ENCODE data around the gene CCSER2. TPM values are rescaled to one million over a fixed set of nuclear protein-coding genes. Genes with fewer than 3 reads are reported as not detected.

CCSER2 gene
- total RNA-seq, 1 experiment from 2014 or later: 28.9 TPM

DNA sequence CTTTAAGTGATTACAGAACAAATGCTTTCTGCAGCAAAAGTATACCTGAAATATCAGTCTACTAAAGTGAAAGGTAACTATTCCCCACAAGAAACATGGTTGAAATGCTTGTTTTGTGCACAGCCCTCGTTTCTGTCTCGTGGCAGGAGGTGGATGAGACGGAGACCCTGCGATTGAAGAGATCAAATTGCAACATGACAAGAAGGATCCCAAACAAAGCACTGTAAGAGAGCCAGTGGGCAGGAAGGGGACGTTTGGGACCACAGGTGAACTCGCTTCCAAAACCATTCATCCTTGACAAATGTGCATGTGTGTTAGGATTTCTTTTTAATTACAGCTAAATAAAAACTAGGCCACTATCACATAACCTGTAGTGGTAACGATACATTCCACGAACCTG, 192.6 kb downstream of the CCSER2 start (continued):
- no peak for TF ChIP-seq SP1 (IDR thresholded peaks at IDR 0.05; ENCODE audit: low read depth)
- TF ChIP-seq EZH2 (IDR thresholded peaks at IDR 0.05): no peak
- TF ChIP-seq, protein P1, sequence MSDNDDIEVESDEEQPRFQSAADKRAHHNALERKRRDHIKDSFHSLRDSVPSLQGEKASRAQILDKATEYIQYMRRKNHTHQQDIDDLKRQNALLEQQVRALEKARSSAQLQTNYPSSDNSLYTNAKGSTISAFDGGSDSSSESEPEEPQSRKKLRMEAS (IDR thresholded peaks at IDR 0.05): no peak
- TF ChIP-seq POLR2A (IDR thresholded peaks at IDR 0.05; ENCODE audit: borderline replicate concordance, extremely low read depth, insufficient read depth, insufficient read length): no peak
- TF ChIP-seq FOSL1 (IDR thresholded peaks at IDR 0.05; ENCODE audit: low read depth): no peak

DNA sequence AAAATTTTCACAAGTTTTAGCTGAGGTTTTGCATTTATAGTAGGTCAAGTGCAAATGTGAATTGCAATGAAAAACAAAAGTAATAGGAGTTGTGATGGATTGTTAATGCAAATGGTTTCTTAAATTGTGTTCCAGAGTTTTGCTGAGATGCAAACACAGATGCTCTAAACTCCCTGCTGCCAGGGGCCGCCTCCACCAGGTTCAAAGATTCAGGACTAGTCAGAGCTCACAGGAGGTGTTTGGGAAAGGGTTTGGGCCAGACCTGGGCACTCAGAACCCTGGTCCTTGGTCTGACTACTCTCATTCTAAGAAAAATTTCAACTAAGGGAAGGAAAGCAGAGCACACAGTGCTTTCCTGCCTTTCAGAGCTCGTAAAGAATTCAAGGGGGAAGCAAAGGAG, 193.1 kb downstream of the CCSER2 start:
- intact Hi-C loops (cut with micrococcal nuclease): no loop called here
- ChIA-PET CTCF (no interaction called here), RAD21 (ENCODE audit: low non-redundant PET in 1 of 2, low total read pairs in 2 of 2, uncharacterized antibody in 2 of 2, unreplicated experiment in 2 of 2) (no interaction called here), POLR2A (no interaction called here)
- H3K9ac ChIP-seq (ENCODE audit: low read length): no peak overlapping the region
- no peaks in the 10 kb centered on the region for H3K9me3 ChIP-seq (ENCODE audit: control insufficient read depth in 1 of 2, insufficient read depth in 1 of 2, low read depth in 1 of 2, low read length in 2 of 2)
- no TSS peak for BruUV-seq (replicated peaks)
- no peaks in the 10 kb centered on the region; the same call in 1 of the 2 replicates for H4K20me1 ChIP-seq (ENCODE audit: insufficient read depth)
- no peak overlapping the region for H3K4me2 ChIP-seq (ENCODE audit: low read length)
- H3K27ac ChIP-seq (ENCODE audit: low read depth, low read length): no peak overlapping the region
- H3K4me1 ChIP-seq (ENCODE audit: control insufficient read depth in 1 of 2, insufficient read depth in 2 of 2, low read length in 2 of 2): peaks cover 9 to 15% of the 10 kb centered on the region in 2 experiments; a peak in 3 of 4 replicates
- DNase-seq (ENCODE audit: low read depth, low spot score) (no peak), ATAC-seq (no peak)
- no peaks in the 10 kb centered on the region for H3K27me3 ChIP-seq (ENCODE audit: insufficient read depth, low read length)
- TF ChIP-seq CEBPB (IDR thresholded peaks at IDR 0.05; ENCODE audit: low read depth): no peak
- no peak overlapping the region for H2AFZ ChIP-seq (ENCODE audit: low read depth, low read length, poor library complexity, severe bottlenecking)
- no peaks in the 10 kb centered on the region for H3K79me2 ChIP-seq (ENCODE audit: insufficient read depth, low read length)
- H3K4me3 ChIP-seq (replicated peaks in 1 of 2; ENCODE audit: low read depth in 1 of 2, low read length in 2 of 2): no peak overlapping the region
- H3K9me2 ChIP-seq (ENCODE audit: insufficient read depth): no peaks in the 10 kb centered on the region
- H3K36me3 ChIP-seq (ENCODE audit: control insufficient read depth in 1 of 2, insufficient read depth in 2 of 2, low read length in 2 of 2): no peaks in the 10 kb centered on the region

DNA sequence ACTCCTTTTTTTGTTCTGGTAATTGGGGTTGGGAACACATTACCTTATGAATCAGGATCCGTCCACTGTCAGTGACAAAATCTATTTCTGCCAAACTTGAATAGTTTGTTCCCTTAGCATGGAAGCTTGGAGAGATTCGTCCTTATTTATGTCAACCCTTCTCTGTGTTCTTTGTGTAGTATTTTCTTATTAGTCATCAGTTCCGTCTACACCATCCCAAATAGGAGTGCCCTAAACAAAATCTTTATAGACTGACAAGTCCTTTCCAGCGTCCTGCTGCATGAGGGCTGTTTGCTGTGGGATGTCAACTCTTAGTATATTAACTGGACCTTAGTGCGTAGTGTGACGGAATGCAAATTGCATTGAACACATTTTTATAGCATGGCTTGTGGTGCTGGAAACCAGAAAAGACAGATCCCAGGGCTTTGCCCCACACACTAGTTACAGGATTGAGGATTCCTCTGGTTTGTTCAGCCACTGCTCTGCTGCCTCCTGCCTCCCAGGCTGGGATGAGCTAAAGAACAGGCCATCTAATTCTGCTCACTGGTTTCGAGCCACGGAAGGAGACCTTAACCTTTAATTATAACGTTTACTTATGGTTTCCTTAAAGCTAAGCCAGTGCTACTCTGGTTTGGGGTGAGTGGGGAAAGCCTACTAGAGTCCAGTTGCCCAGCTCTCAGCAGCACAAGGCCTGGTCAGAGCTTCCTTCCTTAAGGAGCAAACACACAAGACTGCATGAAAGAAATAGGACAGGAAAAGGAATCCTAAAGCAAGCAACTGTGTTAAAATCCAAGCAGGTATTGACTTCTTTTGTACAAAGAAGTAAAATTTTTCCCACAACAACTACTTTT, 194.4 kb downstream of the CCSER2 start:
- Histone ChIP-seq H3K9me2 (ENCODE audit: insufficient read depth) (no peaks in the 10 kb centered on the region), H3K9ac (ENCODE audit: low read length) (no peak overlapping the region), H3K9me3 (ENCODE audit: control insufficient read depth in 1 of 2, insufficient read depth in 1 of 2, low read depth in 1 of 2, low read length in 2 of 2) (no peaks in the 10 kb centered on the region), H3K27ac (ENCODE audit: low read depth, low read length) (no peak overlapping the region), H3K4me3 (replicated peaks in 1 of 2; ENCODE audit: low read depth in 1 of 2, low read length in 2 of 2) (no peak overlapping the region), H2AFZ (ENCODE audit: low read depth, low read length, poor library complexity, severe bottlenecking) (no peak overlapping the region), H3K4me1 (ENCODE audit: control insufficient read depth in 1 of 2, insufficient read depth in 2 of 2, low read length in 2 of 2) (peaks cover 17 to 18% of the 10 kb centered on the region in 2 experiments; a peak in 3 of 4 replicates), H4K20me1 (ENCODE audit: insufficient read depth) (no peaks in the 10 kb centered on the region; the same call in 1 of the 2 replicates), H3K4me2 (ENCODE audit: low read length) (0 out of 2 replicates have a peak overlapping the region, but pooled peaks have one; percentile 14), H3K36me3 (ENCODE audit: control insufficient read depth in 1 of 2, insufficient read depth in 2 of 2, low read length in 2 of 2) (no peaks in the 10 kb centered on the region), H3K27me3 (ENCODE audit: insufficient read depth, low read length) (no peaks in the 10 kb centered on the region), H3K79me2 (ENCODE audit: insufficient read depth, low read length) (no peaks in the 10 kb centered on the region)
- intact Hi-C loops (cut with micrococcal nuclease): no loop called here
- DNase-seq (ENCODE audit: low read depth, low spot score): no peak
- ChIA-PET RAD21 (ENCODE audit: low non-redundant PET in 1 of 2, low total read pairs in 2 of 2, uncharacterized antibody in 2 of 2, unreplicated experiment in 2 of 2) (no interaction called here), POLR2A (no interaction called here), CTCF (no interaction called here)
- no TSS peak for BruUV-seq (replicated peaks)
- no peak for ATAC-seq
- TF ChIP-seq SIN3A (IDR thresholded peaks at IDR 0.05; ENCODE audit: low read depth) (no peak), TCF7L2 (IDR thresholded peaks at IDR 0.05; ENCODE audit: borderline replicate concordance, extremely low read depth, insufficient read depth, insufficient read length) (no peak), ZNF274 (IDR thresholded peaks at IDR 0.05; ENCODE audit: low read depth, low read length) (no peak)
- TF ChIP-seq, protein P2, sequence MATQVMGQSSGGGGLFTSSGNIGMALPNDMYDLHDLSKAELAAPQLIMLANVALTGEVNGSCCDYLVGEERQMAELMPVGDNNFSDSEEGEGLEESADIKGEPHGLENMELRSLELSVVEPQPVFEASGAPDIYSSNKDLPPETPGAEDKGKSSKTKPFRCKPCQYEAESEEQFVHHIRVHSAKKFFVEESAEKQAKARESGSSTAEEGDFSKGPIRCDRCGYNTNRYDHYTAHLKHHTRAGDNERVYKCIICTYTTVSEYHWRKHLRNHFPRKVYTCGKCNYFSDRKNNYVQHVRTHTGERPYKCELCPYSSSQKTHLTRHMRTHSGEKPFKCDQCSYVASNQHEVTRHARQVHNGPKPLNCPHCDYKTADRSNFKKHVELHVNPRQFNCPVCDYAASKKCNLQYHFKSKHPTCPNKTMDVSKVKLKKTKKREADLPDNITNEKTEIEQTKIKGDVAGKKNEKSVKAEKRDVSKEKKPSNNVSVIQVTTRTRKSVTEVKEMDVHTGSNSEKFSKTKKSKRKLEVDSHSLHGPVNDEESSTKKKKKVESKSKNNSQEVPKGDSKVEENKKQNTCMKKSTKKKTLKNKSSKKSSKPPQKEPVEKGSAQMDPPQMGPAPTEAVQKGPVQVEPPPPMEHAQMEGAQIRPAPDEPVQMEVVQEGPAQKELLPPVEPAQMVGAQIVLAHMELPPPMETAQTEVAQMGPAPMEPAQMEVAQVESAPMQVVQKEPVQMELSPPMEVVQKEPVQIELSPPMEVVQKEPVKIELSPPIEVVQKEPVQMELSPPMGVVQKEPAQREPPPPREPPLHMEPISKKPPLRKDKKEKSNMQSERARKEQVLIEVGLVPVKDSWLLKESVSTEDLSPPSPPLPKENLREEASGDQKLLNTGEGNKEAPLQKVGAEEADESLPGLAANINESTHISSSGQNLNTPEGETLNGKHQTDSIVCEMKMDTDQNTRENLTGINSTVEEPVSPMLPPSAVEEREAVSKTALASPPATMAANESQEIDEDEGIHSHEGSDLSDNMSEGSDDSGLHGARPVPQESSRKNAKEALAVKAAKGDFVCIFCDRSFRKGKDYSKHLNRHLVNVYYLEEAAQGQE (IDR thresholded peaks at IDR 0.05; ENCODE audit: low read depth): no peak
- TF ChIP-seq, protein P3, sequence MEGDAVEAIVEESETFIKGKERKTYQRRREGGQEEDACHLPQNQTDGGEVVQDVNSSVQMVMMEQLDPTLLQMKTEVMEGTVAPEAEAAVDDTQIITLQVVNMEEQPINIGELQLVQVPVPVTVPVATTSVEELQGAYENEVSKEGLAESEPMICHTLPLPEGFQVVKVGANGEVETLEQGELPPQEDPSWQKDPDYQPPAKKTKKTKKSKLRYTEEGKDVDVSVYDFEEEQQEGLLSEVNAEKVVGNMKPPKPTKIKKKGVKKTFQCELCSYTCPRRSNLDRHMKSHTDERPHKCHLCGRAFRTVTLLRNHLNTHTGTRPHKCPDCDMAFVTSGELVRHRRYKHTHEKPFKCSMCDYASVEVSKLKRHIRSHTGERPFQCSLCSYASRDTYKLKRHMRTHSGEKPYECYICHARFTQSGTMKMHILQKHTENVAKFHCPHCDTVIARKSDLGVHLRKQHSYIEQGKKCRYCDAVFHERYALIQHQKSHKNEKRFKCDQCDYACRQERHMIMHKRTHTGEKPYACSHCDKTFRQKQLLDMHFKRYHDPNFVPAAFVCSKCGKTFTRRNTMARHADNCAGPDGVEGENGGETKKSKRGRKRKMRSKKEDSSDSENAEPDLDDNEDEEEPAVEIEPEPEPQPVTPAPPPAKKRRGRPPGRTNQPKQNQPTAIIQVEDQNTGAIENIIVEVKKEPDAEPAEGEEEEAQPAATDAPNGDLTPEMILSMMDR (IDR thresholded peaks at IDR 0.05 in 2 of 3, conservative IDR thresholded peaks at IDR 0.05 in 1 of 3; ENCODE audit: borderline replicate concordance in 1 of 3, insufficient read depth in 1 of 3, low read depth in 2 of 3, low read length in 2 of 3): no peak
